ENCODE measurements around the gene NYNRIN. TPM values are rescaled to one million over a fixed set of nuclear protein-coding genes. Genes with fewer than 3 reads are reported as not detected.

The NYNRIN gene
- total and polyA plus RNA-seq, 2 of the 8 experiments (the other 6 are each of a cell fraction or from before 2014, with no cell fraction given): 15.2 to 18.3 TPM

- Histone ChIP-seq H2BK5ac (ENCODE audit: low read depth, low read length) (peak within 1 kb of the TSS; percentile 15; the same call in 1 of the 2 replicates), H4K5ac (ENCODE audit: insufficient read length, low read depth, low read length) (peak within 1 kb of the TSS; percentile 23), H4K20me1 (replicated peaks in 1 of 2; ENCODE audit: control insufficient read depth in 1 of 2, insufficient read depth in 2 of 2, low read length in 2 of 2) (peaks cover 0 to 3% of the 10 kb centered on the region in 2 experiments), H4K8ac (ENCODE audit: extremely low read depth, insufficient read depth, low read length) (peak within 1 kb of the TSS; percentile 47), H3K18ac (ENCODE audit: extremely low read depth, low read length) (peak within 1 kb of the TSS; percentile 85), H2AFZ (ENCODE audit: low read length) (no peak within 1 kb of the TSS), H3K79me2 (ENCODE audit: control insufficient read depth in 1 of 2, insufficient read depth in 2 of 2, low read length in 2 of 2) (no peaks in the 10 kb centered on the region), H3K23ac (ENCODE audit: insufficient read length) (no peak within 1 kb of the TSS), H3K36me3 (ENCODE audit: control insufficient read depth in 2 of 4, insufficient read depth in 4 of 4, low read length in 3 of 4) (0 out of 8 replicates have a peak, but pooled peaks cover 0 to 4% (median 0%) of the 10 kb centered on the region in 4 experiments), H3K9me3 (ENCODE audit: insufficient read depth in 2 of 2, low read depth in 1 of 2, low read length in 1 of 2) (no peaks in the 10 kb centered on the region), H3K27me3 (replicated peaks in 1 of 4; ENCODE audit: control insufficient read depth in 3 of 4, extremely low read depth in 1 of 4, insufficient read depth in 3 of 4, low read length in 3 of 4) (peaks cover 0 to 17% (median 1%) of the 10 kb centered on the region in 4 experiments; a peak in 3 of 7 replicates), H2BK20ac (ENCODE audit: low read length) (no peak within 1 kb of the TSS), H2BK15ac (ENCODE audit: low read length) (peak within 1 kb of the TSS; percentile 75; the same call in 1 of the 2 replicates), H3K4ac (replicated peaks; ENCODE audit: insufficient read length, low read depth, low read length) (peak within 1 kb of the TSS; percentile 62), H3K56ac (replicated peaks; ENCODE audit: insufficient read length, low read depth, low read length) (no peak within 1 kb of the TSS), H3K4me3 (ENCODE audit: extremely low read depth in 1 of 4, insufficient read depth in 2 of 4, low read depth in 3 of 4, low read length in 4 of 4) (peak within 1 kb of the TSS; percentile 52 to 76 (median 72)), H4K91ac (replicated peaks; ENCODE audit: insufficient read length, low read length) (peak within 1 kb of the TSS; percentile 34), H3K27ac (ENCODE audit: low read depth, low read length) (peak within 1 kb of the TSS; percentile 54; the same call in 1 of the 2 replicates), H2AK5ac (ENCODE audit: low read depth, low read length) (no peak within 1 kb of the TSS), H3K23me2 (ENCODE audit: low read depth, low read length) (peaks cover 5% of the 10 kb centered on the region; the same call in 1 of the 2 replicates), H2BK120ac (replicated peaks; ENCODE audit: low read depth, low read length) (no peak within 1 kb of the TSS), H3K14ac (ENCODE audit: insufficient read length) (no peak within 1 kb of the TSS), H3K4me1 (replicated peaks in 1 of 4; ENCODE audit: control insufficient read depth in 3 of 4, insufficient read depth in 4 of 4, low read length in 3 of 4) (peaks cover 6 to 21% (median 15%) of the 10 kb centered on the region in 4 experiments), H2BK12ac (ENCODE audit: low read depth, low read length) (peak within 1 kb of the TSS; percentile 53; the same call in 1 of the 2 replicates), H3K79me1 (ENCODE audit: low read depth, low read length) (no peaks in the 10 kb centered on the region), H3K9ac (replicated peaks in 1 of 4; ENCODE audit: extremely low read depth in 1 of 4, low read depth in 3 of 4, low read length in 3 of 4) (peak within 1 kb of the TSS; percentile 12 to 84 (median 29); a peak in 5 of 7 replicates), H3K4me2 (ENCODE audit: insufficient read depth in 1 of 2, low read depth in 2 of 2, low read length in 2 of 2) (peak within 1 kb of the TSS; percentile 85 to 89)
- DNase-seq (ENCODE audit: low read depth in 1 of 2, low spot score in 2 of 2) (peak in 1 of 2 experiments; percentile 87), FAIRE-seq (no peak)
- 7% methylated on average over 42 of the region's 57 CpGs; no CpG with 5 or more reads in 1 of the 2 experiments for WGBS, 2 experiments (ENCODE audit: extremely low coverage in 1 of 2, insufficient coverage in 1 of 2, insufficient read length in 1 of 2, insufficient replicate concordance in 2 of 2, low coverage in 1 of 2, low lambda C conversion rate in 2 of 2, missing lambda C conversion rate in 1 of 2)
- ChIA-PET POLR2A (ENCODE audit: partially characterized antibody) (interaction anchor here (0.6 to 5.4 kb wide), 18 partner anchors 8 to 216 kb away, joined by 3 to 46 read pairs (median 6); partner anchors contain the start of genes ADCY4, NYNRIN and SDR39U1), CTCF (ENCODE audit: partially characterized antibody) (interaction anchor here (1.7 to 21.3 kb wide), 13 partner anchors 7 to 131 kb away, joined by 4 to 664 read pairs (median 35); partner anchors contain the start of genes ADCY4, CIDEB, DHRS1 and NFATC4)
- peak; percentile 71 for TF ChIP-seq E2F6 (IDR thresholded peaks at IDR 0.05)
- 0 out of 2 replicates have a peak, but pooled peaks have one; percentile 30 for TF ChIP-seq SUZ12 (IDR thresholded peaks at IDR 0.05; ENCODE audit: low read length)
- no peak for TF ChIP-seq TAF7 (optimal IDR thresholded peaks at IDR 0.05; ENCODE audit: borderline replicate concordance, low read depth, low read length)
- TF ChIP-seq CREB1 (IDR thresholded peaks at IDR 0.05): no peak; the same call in 1 of the 2 replicates
- peak; percentile 71 for TF ChIP-seq ASH2L (IDR thresholded peaks at IDR 0.05; ENCODE audit: low read length)
- TF ChIP-seq ATF3 (IDR thresholded peaks at IDR 0.05; ENCODE audit: insufficient read depth, low read depth, low read length): no peak
- no peak for TF ChIP-seq HDAC2 (IDR thresholded peaks at IDR 0.05; ENCODE audit: borderline replicate concordance in 1 of 2, low read depth in 2 of 2, low read length in 2 of 2)
- TF ChIP-seq TEAD4 (IDR thresholded peaks at IDR 0.05; ENCODE audit: low read depth, low read length): no peak
- TF ChIP-seq CBX8 (IDR thresholded peaks at IDR 0.05; ENCODE audit: borderline replicate concordance, low read depth, low read length): no peak
These were observed 30.8 kb downstream of the NYNRIN start, which contains the start of the genes CBLN3 and KHNYN for GRCh38 chr14:24429395-24430142. Gene CBLN3 (minus strand): TSS chr14:24429668. CDS start chr14:24429054, 614 bp downstream. Gene KHNYN (plus strand): TSS chr14:24429954. CDS start chr14:24430731, 777 bp downstream.

Measured in H1 (cell line).